ENCODE measurements around the gene SULT1E1.

DNA sequence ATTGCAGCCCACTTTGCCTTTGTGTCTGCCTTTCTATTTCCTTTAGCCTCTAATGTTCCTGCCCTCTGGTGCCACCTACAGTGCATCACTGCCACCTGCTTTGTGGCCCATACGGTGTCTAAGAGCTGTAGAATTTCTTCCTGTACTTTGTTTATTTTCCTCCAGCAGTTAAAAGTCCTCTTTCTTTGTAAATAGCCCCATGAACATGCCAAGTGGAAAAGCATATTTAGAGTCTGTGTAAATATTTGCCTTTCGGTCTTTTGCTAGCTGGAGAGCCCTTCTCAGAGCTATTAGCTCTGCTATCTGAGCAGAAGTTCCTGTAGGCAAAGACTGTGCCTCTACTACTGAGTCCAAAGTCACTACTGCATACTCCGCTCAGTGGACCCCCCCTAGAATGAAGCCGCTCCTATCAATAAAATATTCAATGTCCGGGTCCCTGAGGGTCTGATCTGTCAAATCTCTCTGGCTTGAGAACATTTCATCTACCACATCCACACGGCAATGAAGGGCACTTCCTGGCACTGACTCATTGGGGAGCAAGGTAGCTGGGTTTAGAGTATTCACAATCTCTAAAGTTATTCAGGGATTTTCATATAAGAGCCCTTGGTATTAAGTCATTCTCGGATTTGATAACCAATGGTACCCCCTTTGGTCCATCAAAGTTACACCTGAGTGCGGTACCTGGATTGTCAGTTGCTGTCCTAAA is 36.3 kb downstream of the SULT1E1 start:
- TF ChIP-seq L3MBTL2 (conservative IDR thresholded peaks at IDR 0.05) (no peak), ELF4 (IDR thresholded peaks at IDR 0.05) (no peak), BHLHE40 (IDR thresholded peaks at IDR 0.05; ENCODE audit: borderline replicate concordance) (no peak), NFRKB (IDR thresholded peaks at IDR 0.05) (no peak), SP1 (IDR thresholded peaks at IDR 0.05) (no peak), ARNT (IDR thresholded peaks at IDR 0.05) (no peak), LEF1 (IDR thresholded peaks at IDR 0.05; ENCODE audit: borderline replicate concordance) (no peak)

Measured in HEK293T (cell line).